ENCODE measurements around the gene GPC6. TPM values are rescaled to one million over a fixed set of nuclear protein-coding genes. Genes with fewer than 3 reads are reported as not detected.
A peak's percentile ranks its signal among the peaks of the same experiment; 100 is the strongest.

GPC6 gene
- polyA plus RNA-seq, 1 of the 3 experiments (the other 2 are of a cell fraction): 6.7 TPM

- Histone ChIP-seq H3K36me3 (replicated peaks in 1 of 2; ENCODE audit: control insufficient read depth in 1 of 2, insufficient read depth in 2 of 2, low read length in 1 of 2) (no peaks in the 10 kb centered on the region), H3K27me3 (ENCODE audit: insufficient read depth) (no peaks in the 10 kb centered on the region), H3K4me3 (ENCODE audit: low read depth in 2 of 2, low read length in 1 of 2) (no peak overlapping the region), H3F3A (replicated peaks; ENCODE audit: insufficient read depth) (peaks cover 5% of the 10 kb centered on the region), H3K9me2 (no peaks in the 10 kb centered on the region), H3K4me2 (no peak overlapping the region), H3K4me1 (ENCODE audit: control insufficient read depth in 1 of 2, insufficient read depth in 2 of 2, low read depth in 1 of 2, low read length in 1 of 2) (no peaks in the 10 kb centered on the region; a peak in 3 of 4 replicates), H3K79me2 (ENCODE audit: insufficient read depth) (no peaks in the 10 kb centered on the region), H3K27ac (ENCODE audit: low read depth in 2 of 2, low read length in 1 of 2) (peak overlapping the region in 1 of 2 experiments; percentile 17; a peak in 1 of 4 replicates), H3K9me3 (no peaks in the 10 kb centered on the region), H4K20me1 (ENCODE audit: insufficient read depth) (no peaks in the 10 kb centered on the region), H3K9ac (no peak overlapping the region), H2AFZ (ENCODE audit: low read depth) (no peak overlapping the region)
- TF ChIP-seq TCF12 (IDR thresholded peaks at IDR 0.05): no peak
- no peak for TF ChIP-seq CTCF (IDR thresholded peaks at IDR 0.05)
- TF ChIP-seq REST (IDR thresholded peaks at IDR 0.05; ENCODE audit: low read depth, low read length): no peak
- no peak for TF ChIP-seq GABPA (IDR thresholded peaks at IDR 0.05; ENCODE audit: low read depth)
- TF ChIP-seq NFIC (IDR thresholded peaks at IDR 0.05; ENCODE audit: borderline replicate concordance): no peak
- no peak for TF ChIP-seq JUND (IDR thresholded peaks at IDR 0.05)
- no peak for TF ChIP-seq IRF3 (IDR thresholded peaks at IDR 0.05; ENCODE audit: low read depth, low read length)
- no peak for TF ChIP-seq USF2 (IDR thresholded peaks at IDR 0.05; ENCODE audit: borderline replicate concordance, low read depth, low read length)
- no peak for TF ChIP-seq ELF1 (IDR thresholded peaks at IDR 0.05)
- no peak for TF ChIP-seq FOSL2 (IDR thresholded peaks at IDR 0.05; ENCODE audit: borderline replicate concordance, low read depth)
- TF ChIP-seq FOXM1 (IDR thresholded peaks at IDR 0.05; ENCODE audit: low read depth): no peak
- no peak for TF ChIP-seq CHD2 (IDR thresholded peaks at IDR 0.05; ENCODE audit: low read length, partially characterized antibody)
- TF ChIP-seq MAX (IDR thresholded peaks at IDR 0.05; ENCODE audit: low read depth): no peak
- TF ChIP-seq FOXJ3 (CRISPR knock-in tag; IDR thresholded peaks at IDR 0.05): no peak
- TF ChIP-seq MEF2A (IDR thresholded peaks at IDR 0.05; ENCODE audit: borderline replicate concordance, low read depth): no peak
- TF ChIP-seq RFX5 (IDR thresholded peaks at IDR 0.05; ENCODE audit: low read length): no peak
- no peak for TF ChIP-seq NRF1 (IDR thresholded peaks at IDR 0.05; ENCODE audit: low read depth, low read length)
- no peak for TF ChIP-seq TEAD4 (IDR thresholded peaks at IDR 0.05; ENCODE audit: borderline replicate concordance, insufficient read depth)
- CTCF ChIA-PET: interaction anchor here (1.6 kb wide), 1 partner anchor 274 kb away, joined by 5 read pairs; no protein-coding TSS in a partner anchor
- DNase-seq: no peak
- POLR2A ChIA-PET: no interaction called here
- 85% methylated on average over 3 of the region's 3 CpGs for WGBS (ENCODE audit: low lambda C conversion rate)
These were observed 295.9 kb downstream of the GPC6 start for GRCh38 chr13:93522501-93522900.
